GM21717 (cell line): ENCODE measurements around the gene RBM44.
"Not testable (repeated sequence)": the region's sequence is repeated elsewhere in the genome, so short reads cannot be mapped to it uniquely, and the experiment has no call there.

Experiments used
- ATAC-seq: cut with Tn5 transposase; IDR thresholded peaks from one replicate; pipeline ENCODE4 v1.9.1; 2021; ENCODE audit warnings: mild to moderate bottlenecking, moderate library complexity; ENCODE audit not compliant: unreplicated experiment

Gene RBM44

DNA sequence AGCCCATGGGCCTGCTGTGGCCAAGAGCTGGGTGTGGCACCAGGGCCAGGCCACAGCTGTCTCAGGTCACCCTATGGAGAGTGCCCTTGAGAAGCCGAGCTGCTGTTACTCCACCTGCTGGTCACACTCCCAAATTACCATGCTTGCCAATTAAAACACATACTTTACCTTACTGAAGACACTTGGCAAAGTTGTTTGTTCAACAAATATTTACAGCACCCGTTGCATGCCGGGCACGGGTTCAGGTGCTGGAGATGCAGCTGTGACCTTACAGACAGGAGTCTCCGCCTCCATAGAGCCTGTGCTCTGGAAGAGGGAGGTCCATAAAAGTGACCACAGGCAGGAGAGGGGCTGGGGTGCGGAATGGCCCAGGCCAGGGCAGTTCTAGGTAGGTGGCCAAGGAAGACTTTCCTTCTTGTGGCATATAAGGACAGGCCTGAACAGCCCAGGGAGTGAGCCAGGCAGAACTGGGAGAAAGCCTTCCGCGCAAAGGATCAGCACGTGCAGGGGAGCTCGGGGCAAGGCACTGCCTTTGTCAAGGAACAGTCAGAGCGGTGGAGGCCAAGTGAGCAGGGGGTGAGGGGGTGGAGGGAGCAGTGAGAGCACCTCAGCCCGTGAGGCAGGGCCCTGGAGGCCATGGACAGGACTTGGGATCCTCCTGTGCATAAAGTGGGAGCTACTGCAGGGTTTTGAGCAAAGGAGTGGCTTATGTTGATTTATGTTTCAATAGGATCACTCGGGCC lies 23.6 kb upstream of the RBM44 start:
- no peak for ATAC-seq

DNA sequence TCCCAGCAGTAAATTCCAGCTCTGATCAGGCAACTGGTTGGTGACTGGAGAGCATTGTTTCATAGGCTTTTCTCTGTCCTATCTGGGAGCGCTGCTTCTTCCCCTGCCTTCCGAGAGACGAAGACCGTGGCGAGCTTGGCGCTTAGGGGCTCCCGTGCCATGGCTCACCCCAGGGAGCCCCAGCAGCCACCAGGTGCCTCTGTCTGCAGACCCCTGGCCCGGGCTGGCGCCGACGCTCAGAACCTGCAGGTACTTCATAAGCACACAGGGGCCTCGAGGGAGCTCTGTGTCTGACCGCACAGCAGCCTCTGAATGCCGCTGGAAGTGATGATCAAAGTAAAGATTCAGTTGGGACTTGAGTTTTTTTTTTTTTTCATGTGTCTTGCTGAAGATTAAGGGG lies 19.1 kb upstream of the RBM44 start:
- ATAC-seq = no peak

DNA sequence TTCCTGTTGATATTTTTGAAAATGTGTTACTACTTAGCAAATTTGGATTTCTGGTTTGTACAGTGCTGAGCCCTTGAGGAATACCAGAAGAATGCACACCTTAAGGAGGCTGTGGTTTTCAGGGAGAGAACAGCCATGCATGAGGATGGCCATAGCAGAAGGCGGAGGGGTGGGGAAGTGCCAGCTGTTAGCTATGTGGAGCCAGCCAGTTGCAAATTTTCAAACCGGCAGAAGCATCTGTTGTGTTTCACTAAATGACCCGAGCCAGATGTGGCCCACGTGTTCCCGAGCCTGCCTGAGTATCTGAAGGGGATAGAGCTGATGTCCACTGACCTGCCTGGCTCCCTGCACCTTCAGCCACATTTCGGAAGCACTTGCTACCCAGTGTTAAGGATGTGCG lies 16.4 kb upstream of the RBM44 start:
- ATAC-seq = no peak

DNA sequence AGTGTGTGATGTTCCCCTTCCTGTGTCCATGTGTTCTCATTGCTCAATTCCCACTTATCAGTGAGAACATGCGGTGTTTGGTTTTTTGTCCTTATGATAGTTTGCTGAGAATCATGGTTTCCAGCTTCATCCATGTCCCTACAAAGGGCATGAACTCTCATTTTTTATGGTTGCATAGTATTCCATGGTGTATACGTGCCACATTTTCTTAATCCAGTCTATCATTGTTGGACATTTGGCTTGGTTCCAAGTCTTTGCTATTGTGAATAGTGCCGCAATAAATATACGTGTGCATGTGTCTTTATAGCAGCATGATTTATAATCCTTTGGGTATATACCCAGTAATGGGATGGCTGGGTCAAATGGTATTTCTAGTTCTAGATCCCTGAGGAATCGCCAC lies 14.9 kb upstream of the RBM44 start:
- not testable (repeated sequence) for ATAC-seq

DNA sequence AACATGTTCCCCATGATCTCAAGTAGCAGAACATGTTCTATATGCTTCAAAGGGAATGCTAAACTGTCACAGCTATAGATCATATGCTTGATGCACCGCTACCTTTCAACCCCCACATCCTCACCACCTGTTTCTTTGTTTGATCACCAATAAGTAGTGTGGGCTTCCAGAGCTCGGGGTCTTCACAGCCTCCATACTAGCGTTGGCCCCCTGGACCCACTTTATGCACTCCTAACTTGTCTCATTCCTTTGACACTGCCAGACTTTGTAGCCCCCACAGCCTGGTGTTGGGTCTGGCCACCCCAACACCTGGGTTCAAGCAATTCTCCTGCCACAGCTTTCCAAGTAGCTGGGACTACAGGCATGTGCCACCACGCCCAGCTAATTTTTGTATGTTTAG lies 11.6 kb upstream of the RBM44 start:
- no peak for ATAC-seq

DNA sequence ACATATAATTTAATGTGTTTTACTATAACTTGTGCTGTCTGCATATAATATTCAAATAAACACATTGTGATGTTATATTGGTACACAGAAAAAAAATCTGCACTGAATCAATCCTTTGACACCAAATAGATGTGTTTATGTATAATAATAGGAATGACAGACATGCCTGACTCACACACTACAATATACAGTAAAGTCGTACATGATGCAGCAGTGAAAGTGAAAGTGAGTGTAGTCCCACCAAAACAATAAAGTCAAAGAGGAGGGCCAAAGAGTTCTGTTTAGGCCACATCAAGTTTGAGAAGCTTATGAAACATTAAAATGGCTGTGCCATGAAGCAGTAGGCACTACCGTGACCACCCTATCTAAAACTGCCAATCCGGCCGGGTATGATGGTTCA lies 8.2 kb upstream of the RBM44 start:
- ATAC-seq = no peak

DNA sequence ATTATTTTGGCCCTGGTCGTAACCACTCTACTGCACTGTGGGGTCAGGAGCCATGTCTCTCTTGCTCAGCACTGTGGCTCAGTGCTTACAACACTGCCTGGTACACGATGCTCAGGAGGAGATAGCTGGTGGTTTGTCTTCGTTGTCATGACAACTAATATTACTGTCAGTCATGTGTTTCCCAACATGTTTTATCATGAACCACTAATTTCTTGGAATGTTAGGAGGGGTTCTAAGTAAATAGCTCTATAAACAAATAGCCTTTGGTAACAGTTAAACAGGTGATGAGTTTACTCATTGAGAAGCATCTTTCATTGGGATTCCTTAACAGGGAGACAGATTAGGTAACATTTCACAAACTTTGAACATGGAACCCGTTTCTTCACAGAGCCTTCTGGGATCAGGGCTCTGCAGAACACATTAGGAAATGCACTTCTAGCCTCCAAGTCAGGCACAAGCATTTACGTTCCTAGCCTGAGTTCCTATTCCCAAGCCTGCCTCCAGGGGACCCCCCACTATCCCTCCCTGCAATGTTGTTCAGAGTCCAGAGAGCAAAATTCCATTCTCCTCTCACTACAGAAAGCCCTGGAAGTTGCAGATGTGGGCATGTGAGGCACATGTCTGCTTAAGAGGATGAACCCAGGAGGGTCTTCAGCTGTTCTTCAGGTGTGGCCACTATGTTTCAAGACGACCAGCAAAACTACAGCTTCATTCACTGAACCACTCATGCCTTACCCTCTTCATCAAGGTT lies 6.4 kb upstream of the RBM44 start:
- ATAC-seq = no peak

DNA sequence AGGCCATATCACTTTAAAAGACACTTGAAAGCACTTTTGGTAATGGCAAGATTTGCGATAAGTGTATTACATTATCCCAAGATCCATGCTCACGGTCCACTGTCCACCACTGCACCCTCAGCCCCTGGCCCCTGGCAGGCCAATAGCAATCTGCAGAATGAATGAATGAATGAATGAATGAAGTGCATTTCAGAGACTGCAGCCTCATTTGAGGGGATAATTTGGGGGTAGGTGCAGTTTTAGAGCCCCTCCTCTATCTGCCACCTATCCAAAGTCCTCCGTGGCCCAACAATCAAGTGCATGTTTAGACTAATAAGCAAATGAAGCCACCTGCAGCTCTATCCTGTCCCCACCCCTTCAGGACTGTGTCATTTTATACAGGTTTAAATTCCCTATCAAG lies 1.3 kb upstream of the RBM44 start:
- ATAC-seq = no peak

DNA sequence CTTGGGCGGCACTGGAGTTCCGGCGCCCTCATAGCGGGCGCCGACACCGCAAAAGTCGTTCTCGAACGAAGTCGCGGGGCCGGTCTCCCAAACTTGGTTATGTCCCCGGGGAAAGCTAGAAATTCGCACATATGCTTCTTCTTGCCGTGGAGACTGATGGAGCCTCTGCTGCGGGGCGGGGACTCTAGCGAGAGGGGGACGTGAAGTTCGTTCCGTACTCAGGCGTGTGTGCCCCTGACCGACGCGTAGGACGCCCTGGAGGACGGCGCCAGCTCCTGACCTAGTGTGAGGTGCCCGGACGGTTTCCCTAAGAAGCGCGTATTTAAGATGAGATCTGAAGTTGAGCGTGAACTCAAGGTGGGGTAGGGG lies 465 bp downstream of the RBM44 start:
- ATAC-seq = no peak

DNA sequence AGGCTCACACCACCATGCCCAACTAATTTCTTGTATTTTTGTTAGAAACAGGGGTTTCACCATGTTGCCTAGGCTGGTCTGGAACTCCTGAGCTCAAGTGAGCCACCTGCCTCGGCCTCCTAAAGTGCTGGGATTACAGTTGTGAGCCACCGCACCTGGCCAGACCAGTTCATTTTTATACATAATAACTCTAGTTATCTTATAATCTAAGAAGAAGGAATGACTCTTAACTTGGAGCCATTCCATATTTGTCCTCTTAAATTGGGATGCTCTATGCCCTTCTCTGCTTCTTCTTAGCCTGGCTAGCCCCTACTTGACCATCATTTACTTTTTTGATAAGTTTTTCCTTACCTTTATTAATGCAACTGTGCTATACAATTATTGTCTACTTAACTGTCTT lies 2.9 kb downstream of the RBM44 start:
- no peak for ATAC-seq

DNA sequence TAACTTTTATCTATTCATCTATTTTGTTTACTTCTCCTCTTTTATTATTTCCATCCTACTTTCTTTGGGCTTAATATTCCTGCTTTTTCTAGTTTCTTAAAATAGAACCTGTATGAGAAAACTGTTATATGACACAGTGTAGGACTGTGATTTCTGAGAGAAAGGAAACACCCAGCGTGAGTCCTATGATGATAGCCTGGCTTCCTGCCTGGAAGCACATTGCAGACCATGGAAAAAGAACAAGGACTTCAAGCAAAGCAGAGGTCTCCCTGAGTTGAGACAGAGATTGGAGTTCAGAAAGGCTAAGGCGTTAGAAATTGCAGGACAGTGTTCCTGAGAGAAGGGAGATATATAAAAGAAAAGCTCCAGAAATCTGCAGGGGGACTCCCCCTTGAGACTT lies 7.8 kb downstream of the RBM44 start:
- no peak for ATAC-seq

DNA sequence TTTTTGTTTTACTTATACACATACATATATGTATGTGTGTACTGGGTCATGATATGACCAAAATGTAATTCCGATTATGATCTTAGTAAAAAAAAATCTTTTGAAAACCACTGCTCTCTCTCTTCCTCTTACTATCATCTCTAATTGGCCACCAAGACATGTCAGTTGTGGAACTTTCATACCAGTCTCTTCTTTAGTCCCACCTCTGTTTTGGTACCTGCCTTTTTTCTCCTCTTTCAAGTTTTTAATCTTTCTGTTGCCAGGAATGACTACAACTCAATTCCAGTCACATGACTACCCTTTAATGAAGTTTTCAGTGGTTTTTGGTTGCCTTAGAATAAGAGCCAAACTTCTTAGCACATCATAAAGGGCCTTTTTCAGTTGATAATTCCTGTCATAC lies 17.1 kb downstream of the RBM44 start:
- no peak for ATAC-seq

DNA sequence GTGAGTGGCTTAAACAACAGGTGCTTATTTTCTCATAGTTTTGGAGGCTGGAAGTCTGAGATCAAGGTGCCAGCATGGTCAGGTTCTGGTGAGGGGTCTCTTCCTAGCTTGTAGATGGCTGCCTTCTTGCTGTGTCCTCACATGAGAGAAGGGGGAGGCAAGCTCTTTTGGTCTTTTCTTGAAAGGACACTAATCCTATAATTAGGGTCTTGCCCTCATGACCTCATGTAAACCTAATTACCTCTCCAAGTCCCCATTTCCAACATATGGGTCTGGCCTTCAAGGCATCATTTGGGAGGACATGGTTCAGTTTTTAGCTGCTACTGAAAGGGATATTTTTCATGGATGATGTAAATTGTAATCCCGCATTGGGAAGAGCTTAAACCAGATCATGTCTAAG lies 18.0 kb downstream of the RBM44 start:
- ATAC-seq = no peak

DNA sequence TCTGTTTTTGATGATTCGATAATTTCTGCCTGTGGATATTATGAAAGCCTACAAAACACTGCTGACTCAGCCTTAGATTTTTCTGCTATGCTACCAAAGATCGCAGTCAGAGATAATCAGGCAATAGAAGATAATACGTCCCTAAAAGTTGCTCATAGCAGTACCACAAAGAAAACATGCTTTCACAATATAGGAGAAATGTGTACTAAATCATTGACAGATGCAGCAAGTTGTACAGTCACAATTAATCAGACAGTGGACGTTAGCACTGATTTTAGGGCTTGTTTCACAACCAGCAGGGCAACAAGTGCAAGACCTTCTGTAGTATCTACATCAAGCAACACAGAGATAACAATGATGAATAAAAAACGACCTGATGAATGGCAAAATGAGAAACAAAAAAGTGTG lies 19.5 kb downstream of the RBM44 start:
- ATAC-seq = no peak

DNA sequence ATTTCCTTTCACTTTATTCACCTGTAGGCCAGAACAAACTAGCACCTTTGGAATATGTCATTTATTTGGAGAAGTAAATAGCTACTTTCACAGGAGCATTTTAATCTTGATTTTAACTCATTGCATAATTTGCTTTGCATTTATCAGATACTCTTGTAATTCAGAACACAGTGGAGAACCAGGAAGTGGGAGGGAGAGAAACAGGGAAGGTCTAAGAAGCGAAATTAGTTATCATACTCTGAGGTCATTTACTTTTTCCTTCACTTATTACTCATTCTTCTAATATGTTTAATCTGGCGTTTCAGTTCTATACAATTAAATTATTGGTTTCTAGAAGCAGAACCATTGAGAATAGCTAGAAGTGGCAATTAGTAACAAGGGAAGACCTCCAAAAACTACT lies 20.7 kb downstream of the RBM44 start:
- ATAC-seq = no peak

DNA sequence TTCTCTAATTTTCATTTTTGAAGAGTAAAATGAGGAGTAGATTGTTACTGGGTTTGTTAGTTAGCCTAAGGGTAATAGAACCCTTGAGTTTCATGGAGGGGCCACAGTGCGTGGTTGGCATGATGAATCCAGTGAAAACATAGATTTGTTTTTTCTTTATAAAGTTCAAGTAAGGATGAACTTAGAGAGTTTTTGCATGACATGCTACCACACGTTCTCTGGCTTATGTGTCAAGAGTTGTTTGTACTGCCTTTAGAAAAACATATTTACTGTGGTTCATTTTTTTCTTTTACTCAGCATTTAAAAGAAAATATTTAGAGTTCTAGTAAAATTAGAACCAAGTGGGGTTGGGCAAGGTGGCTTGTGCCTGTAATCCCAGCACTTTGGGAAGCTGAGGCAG lies 21.8 kb downstream of the RBM44 start:
- ATAC-seq = no peak

DNA sequence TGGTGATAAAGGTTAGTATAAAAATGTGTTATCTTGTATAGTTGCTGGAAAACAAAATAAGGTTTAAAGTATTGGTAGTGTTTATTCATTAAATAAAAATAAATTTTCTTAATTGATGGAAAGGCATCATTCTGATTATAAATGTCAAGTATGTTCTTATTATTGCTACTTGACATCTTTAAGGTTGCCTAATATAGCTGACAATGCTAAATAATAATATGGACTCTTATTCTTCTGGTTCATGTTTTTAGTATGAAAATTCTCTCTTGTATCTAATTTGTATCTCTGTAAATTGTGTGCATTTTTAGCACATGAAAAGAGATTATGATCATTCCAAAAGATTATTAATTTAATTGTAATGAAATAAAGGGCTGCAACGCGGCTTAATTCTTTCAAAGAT lies 25.0 kb downstream of the RBM44 start:
- ATAC-seq = no peak

DNA sequence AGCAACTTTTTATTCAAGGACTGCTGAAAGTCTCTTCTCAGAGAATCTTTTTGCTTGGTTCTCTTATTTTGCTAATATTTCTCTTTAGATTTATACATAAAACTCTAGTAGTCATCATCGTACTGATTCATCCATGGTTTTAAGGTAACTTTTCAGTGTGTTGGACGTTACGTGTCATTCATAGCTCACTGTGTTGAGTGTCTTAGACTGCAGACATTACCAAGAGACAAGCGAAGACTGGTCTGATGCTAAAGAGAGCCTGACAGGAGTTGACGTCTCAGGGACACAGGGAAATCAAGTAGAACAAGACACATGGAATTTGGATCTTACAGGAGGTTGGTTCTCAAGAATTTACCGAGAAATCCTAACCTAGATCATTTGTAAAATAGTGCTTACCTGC lies 25.5 kb downstream of the RBM44 start:
- no peak for ATAC-seq

DNA sequence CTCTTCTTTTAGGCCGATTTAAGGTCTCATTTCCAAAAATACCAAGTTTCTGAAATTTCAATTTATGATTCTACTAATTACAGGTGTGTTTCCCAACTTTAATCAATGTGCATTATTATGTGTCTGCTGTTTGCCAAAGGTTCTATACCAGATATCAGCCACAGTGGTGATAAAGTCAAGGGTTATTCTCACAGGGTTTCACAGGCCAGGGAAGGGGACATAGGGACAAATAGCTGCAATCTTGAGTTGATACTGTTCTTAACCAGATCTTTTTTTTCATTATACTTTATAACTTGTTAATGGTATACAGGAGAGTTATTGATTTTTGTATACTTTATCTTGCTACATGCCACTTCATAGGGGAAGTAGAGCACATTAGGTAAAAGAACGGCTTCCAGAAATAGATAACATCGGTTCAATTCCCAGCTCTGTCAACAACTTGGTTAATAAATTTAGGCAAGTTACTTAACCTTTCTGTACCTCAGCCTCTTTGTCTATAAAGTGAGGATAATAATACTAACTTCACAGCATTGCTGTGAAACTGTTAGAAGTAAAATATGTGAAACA lies 28.9 kb downstream of the RBM44 start:
- no peak for ATAC-seq

DNA sequence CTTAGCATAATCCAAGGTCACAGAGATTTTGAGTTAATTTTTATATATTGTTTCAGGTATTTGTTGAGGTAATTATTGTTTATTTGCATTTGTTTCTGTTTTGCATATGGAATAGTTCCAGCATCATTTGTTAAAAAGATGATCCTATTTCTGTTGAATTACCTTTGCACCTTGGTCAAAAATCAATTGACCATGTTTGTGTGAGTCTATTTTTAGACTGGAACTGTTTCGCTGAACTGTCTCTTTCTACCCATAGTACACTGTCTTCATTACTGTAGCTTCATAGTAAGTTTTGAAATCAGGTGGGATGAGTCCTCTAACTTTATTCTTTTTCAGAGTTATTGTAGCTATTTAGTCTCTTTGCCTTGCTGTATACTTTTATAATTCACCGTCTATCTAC lies 31.9 kb downstream of the RBM44 start:
- ATAC-seq = no peak

DNA sequence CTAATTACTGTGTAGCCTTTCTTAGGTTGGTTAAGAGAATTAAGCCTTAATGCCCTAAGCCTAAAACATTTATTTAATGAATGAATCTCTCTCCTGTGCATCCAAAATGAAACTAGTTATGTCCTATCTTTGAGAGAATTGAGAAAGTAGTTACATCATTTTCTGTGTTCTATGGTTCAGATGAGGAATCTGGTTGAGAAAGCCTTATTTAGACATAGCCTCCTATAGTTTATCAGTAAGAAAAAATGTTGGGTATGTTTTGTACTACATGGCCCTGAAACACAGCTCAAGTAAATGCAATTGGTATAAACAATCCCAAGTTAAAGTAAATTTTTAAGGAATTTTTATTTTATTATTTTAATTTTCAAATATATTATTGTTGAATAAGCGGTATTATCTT lies 35.0 kb downstream of the RBM44 start:
- ATAC-seq = no peak

DNA sequence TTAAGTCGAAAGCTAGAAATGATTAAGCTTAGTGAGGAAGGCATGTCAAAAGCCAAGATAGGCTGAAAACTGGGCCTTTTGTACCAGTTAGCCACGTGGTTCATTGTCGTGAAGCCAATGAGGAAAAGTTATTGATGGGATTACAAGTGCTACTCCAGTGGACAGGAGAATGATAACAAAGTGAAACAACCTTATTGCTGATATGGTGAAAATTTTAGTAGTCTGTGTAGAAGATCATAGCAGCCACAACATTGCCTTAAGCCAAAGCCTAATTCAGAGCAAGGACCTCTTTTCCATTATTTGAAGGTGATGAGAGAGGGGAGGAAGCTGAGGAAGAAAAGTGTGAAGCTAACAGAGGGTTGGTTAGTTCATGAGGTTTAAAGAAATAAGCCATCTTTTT lies 36.8 kb downstream of the RBM44 start:
- no peak for ATAC-seq
